Upper lobe of right lung (tissue), 1 donor: ENCODE results near the gene PTGR2. TPM values are rescaled to one million over a fixed set of nuclear protein-coding genes. Genes with fewer than 3 reads are reported as not detected.

Source experiments
- ATAC-seq: fragments of 200-7000 bp; cut with Tn5 transposase; one replicate; pipeline ENCODE4 v1.9.1; 2020; ENCODE audit warnings: mild to moderate bottlenecking, moderate library complexity
- DNase-seq: peaks from one replicate; pipeline ENCODE4 v3.0.0-alpha.2; 2020
- H3K27ac ChIP-seq: fragments of 200-600 bp; one replicate; pipeline ENCODE4 v1.8.0; 2022
- H3K27me3 ChIP-seq: fragments of 200-600 bp; one replicate; pipeline ENCODE4 v1.8.0; 2022; ENCODE audit warnings: mild to moderate bottlenecking
- H3K36me3 ChIP-seq: fragments of 200-600 bp; one replicate; pipeline ENCODE4 v1.8.0; 2022
- H3K4me1 ChIP-seq: fragments of 200-600 bp; one replicate; pipeline ENCODE4 v1.8.0; 2022
- H3K4me3 ChIP-seq: fragments of 200-600 bp; one replicate; pipeline ENCODE4 v1.8.0; 2022; ENCODE audit warnings: mild to moderate bottlenecking
- H3K9me3 ChIP-seq: fragments of 200-600 bp; one replicate; pipeline ENCODE4 v1.8.0; 2022
- CTCF ChIP-seq: fragments of 200-600 bp; IDR thresholded peaks from one replicate; pipeline ENCODE4 v1.8.0; 2022; ENCODE audit warnings: antibody characterized with exemption
- intact Hi-C: fragments of 100-400 bp; cut with DNase I; formaldehyde crosslinking; loops from one replicate; pipeline ENCODE4 v1.11.0; 2022
- total RNA-seq: library from RNA; stranded (reverse); fragmentation: NEBNext Ultra II Directional; extraction: Animal tissue kit (Norgen Biotek cat#: 25700); gene quantifications from one replicate; pipeline ENCODE4 v1.2.1, GENCODE V29; 2021
- donor health status: DM: no; HTN: yes; CAD: no; lungs with severe emphysema.

Gene PTGR2
- total RNA-seq, 1 donor from 2014 or later, result 12.9 TPM

GRCh38 chr14:73924337-73924736 lies 72.7 kb downstream of the PTGR2 start:
- intact Hi-C loops, result no loop called here
- Histone ChIP-seq H3K9me3 (no peaks in the 10 kb centered on the region), H3K36me3 (peaks cover 99% of the 10 kb centered on the region), H3K27ac (no peak overlapping the region), H3K27me3 (no peaks in the 10 kb centered on the region), H3K4me1 (no peaks in the 10 kb centered on the region), H3K4me3 (no peak overlapping the region)
- DNase-seq (no peak), ATAC-seq (no peak)
- no peak for TF ChIP-seq CTCF

Other genes with a start within 250 kb of the PTGR2 start
- gene ACOT6, start 239.3 kb upstream of the PTGR2 start, total RNA-seq, result not detected
- 16.6 TPM for gene DNAL1, start 206.8 kb upstream of the PTGR2 start, total RNA-seq
- gene PNMA1, start 137.4 kb upstream of the PTGR2 start, total RNA-seq, result 22.0 TPM
- gene ZNF410, start 35.0 kb downstream of the PTGR2 start, total RNA-seq, result 50.6 TPM
- 3.8 TPM for gene FAM161B, start 98.3 kb downstream of the PTGR2 start, total RNA-seq
- 21.6 TPM for gene COQ6, start 98.5 kb downstream of the PTGR2 start, total RNA-seq
- gene ENTPD5, start 167.5 kb downstream of the PTGR2 start, total RNA-seq, result 13.8 TPM
- 2.8 TPM for gene BBOF1, start 167.5 kb downstream of the PTGR2 start, total RNA-seq
- gene ALDH6A1, start 232.6 kb downstream of the PTGR2 start, total RNA-seq, result 49.1 TPM
- gene LIN52, start 233.1 kb downstream of the PTGR2 start, total RNA-seq, result 8.7 TPM